ENCODE measurements around the gene TMEM183A. TPM values are rescaled to one million over a fixed set of nuclear protein-coding genes. Genes with fewer than 3 reads are reported as not detected.

The TMEM183A gene, protein sequence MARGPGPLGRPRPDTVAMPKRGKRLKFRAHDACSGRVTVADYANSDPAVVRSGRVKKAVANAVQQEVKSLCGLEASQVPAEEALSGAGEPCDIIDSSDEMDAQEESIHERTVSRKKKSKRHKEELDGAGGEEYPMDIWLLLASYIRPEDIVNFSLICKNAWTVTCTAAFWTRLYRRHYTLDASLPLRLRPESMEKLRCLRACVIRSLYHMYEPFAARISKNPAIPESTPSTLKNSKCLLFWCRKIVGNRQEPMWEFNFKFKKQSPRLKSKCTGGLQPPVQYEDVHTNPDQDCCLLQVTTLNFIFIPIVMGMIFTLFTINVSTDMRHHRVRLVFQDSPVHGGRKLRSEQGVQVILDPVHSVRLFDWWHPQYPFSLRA
- total RNA-seq (2014; rRNA removed) = 119 and 122 TPM in 2 replicates
- Bru-seq, nascent RNA = percentile 89 among the genes with signal in this experiment
- BruChase-seq, experiment 1, labeled RNA remaining after a 6-hour chase = percentile 84 among the genes with signal in this experiment
- BruChase-seq, experiment 2, labeled RNA remaining after a 2-hour chase = percentile 89 among the genes with signal in this experiment
- long read RNA-seq, transcript TMEM183A-201 (8 exons, 3,019 nt) = major isoform, 129 of 259 reads
- long read RNA-seq, partial matches to known transcripts = 52 of 259 reads
- long read RNA-seq, other reads (novel, unspliced or antisense) = 78 of 259 reads

DNA sequence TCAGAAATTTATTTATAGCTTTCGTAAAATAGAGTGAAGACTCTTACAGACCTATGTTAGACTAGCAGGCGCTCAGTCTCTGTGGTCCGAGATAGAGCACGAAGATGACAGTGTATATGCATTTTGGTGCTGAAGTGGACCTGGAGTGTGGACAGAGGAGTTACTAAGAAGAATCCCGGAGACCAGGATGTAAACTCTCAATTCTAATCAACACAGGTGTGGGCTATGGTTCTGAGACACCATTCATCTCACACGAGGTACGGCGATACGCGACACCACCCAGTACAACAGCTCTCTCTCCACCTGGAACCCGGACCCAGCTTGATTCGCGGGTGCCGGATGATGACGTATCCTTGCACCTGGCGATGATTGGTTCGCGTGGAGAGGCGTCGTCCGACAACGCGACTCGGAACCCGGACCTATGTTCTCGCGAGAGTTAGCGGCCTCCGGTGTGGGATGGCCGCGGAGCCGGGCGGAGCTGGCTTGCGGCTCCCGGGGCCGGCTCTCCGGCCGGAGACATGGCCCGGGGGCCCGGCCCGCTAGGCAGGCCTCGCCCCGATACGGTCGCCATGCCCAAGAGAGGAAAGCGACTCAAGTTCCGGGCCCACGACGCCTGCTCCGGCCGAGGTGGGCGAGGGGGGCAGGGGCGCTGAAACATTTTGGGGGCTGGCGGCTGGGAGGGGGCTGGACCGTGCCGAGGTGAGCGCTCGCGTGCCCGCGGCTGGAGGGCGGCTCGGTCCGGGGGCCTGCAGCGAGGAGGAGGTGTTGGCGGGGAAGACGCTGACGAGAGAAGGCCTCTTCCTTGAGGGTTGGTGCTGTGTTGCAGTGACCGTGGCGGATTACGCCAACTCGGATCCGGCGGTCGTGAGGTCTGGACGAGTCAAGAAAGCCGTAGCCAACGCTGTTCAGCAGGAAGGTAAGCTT lies at the start of gene TMEM183A:
TMEM183A (plus strand) TSS at position 427 of the 924 bp plus-strand sequence; CDS start at position 519, 92 bp downstream.
- Histone ChIP-seq H3K9me3 (ENCODE audit: low read length) (no peaks in the 10 kb centered on the region), H3K36me3 (ENCODE audit: low read depth, low read length) (peaks cover 23% of the 10 kb centered on the region), H3K79me2 (ENCODE audit: low read length) (peaks cover 41% of the 10 kb centered on the region), H3K27me3 (ENCODE audit: low read length) (no peaks in the 10 kb centered on the region), H4K20me1 (ENCODE audit: low read length) (peaks cover 11% of the 10 kb centered on the region; the same call in 1 of the 2 replicates), H3K27ac (ENCODE audit: low read length) (peak within 1 kb of the TSS; percentile 66), H2AFZ (ENCODE audit: low read length) (peak within 1 kb of the TSS; percentile 92), H3F3A (ENCODE audit: low read length, unreplicated experiment) (no peaks in the 10 kb centered on the region), H3K4me2 (ENCODE audit: low read length) (peak within 1 kb of the TSS; percentile 85), H3K4me3 (ENCODE audit: low read length) (peak within 1 kb of the TSS; percentile 96), H3K9ac (ENCODE audit: low read length) (peak within 1 kb of the TSS; percentile 89), H3K9me2 (replicated peaks; ENCODE audit: low read length) (no peaks in the 10 kb centered on the region), H3K4me1 (ENCODE audit: insufficient read depth, low read length) (peaks cover 6% of the 10 kb centered on the region)
- CTCF ChIA-PET = interaction anchor here (0.5 kb wide), 1 partner anchor 20 kb away, joined by 3 read pairs; no protein-coding TSS in a partner anchor
- intact Hi-C loops (cut with micrococcal nuclease) = no loop called here
- DNase-seq (peak; percentile 99), ATAC-seq (peak; percentile 96)
- POLR2A ChIA-PET (ENCODE audit: unreplicated experiment) = interaction anchor here (0.6 to 0.8 kb wide), 4 partner anchors 12 to 80 kb away, joined by 3 to 5 read pairs (median 4); no protein-coding TSS in a partner anchor
- TF ChIP-seq, protein P1, sequence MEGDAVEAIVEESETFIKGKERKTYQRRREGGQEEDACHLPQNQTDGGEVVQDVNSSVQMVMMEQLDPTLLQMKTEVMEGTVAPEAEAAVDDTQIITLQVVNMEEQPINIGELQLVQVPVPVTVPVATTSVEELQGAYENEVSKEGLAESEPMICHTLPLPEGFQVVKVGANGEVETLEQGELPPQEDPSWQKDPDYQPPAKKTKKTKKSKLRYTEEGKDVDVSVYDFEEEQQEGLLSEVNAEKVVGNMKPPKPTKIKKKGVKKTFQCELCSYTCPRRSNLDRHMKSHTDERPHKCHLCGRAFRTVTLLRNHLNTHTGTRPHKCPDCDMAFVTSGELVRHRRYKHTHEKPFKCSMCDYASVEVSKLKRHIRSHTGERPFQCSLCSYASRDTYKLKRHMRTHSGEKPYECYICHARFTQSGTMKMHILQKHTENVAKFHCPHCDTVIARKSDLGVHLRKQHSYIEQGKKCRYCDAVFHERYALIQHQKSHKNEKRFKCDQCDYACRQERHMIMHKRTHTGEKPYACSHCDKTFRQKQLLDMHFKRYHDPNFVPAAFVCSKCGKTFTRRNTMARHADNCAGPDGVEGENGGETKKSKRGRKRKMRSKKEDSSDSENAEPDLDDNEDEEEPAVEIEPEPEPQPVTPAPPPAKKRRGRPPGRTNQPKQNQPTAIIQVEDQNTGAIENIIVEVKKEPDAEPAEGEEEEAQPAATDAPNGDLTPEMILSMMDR (conservative IDR thresholded peaks at IDR 0.05; ENCODE audit: low read depth, low read length) = no peak
- TSS peak; percentile 100 for BruUV-seq (replicated peaks)

DNA sequence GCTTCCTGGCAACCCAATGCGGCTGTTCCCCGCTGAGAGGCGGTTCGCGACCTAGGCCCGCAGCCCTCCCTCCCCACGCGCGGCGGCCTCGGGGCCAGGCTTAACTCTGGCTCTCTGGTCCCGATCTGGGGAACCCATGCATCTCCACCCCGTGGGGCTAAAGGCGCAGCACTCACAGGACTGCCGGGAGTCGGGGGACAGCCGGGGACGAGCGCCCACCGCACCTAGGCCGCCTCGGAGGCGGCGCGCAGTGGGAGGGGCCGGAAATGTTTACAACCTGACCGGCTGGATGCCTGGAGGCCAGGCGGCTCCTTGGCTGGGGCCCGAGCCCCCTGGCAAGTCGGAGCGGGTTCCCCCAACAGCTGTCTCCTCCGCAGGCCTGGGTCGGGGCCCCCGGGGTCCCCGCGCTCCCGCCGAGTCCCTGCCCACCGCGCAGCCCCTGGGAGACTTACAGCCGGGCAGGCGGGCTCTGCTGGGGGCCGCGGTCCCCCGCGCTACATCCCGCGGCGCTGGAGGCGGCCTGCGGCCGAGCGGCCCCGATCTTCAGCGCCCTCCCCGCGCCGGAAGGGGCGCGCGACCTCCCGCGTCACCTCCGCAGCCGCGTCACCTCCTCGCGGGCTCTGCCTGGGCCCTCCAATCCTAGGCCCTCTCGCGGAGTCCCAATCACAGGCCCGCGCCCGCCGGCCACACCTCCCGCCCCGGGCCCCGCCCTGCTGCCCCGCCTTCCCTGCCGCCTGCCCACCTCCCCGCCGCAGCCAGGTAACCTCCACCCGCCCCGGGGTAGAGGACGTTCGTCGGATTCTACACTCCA lies 49.2 kb upstream of the TMEM183A start, which contains the start of gene ADIPOR1:
ADIPOR1 (minus strand) TSS at position 580 of the 811 bp plus-strand sequence. CDS start 7,242 bp downstream, outside the sequence.
- peaks cover 51% of the 10 kb centered on the region for H3K79me2 ChIP-seq (ENCODE audit: low read length)
- H3K4me3 ChIP-seq (ENCODE audit: low read length) = peak within 1 kb of the TSS; percentile 96
- H4K20me1 ChIP-seq (ENCODE audit: low read length) = 0 out of 2 replicates have a peak, but pooled peaks cover 24% of the 10 kb centered on the region
- H3K27me3 ChIP-seq (ENCODE audit: low read length) = no peaks in the 10 kb centered on the region
- peak within 1 kb of the TSS; percentile 28 for H3K27ac ChIP-seq (ENCODE audit: low read length)
- H3K36me3 ChIP-seq (ENCODE audit: low read depth, low read length) = peaks cover 10% of the 10 kb centered on the region; the same call in 1 of the 2 replicates
- H3F3A ChIP-seq (ENCODE audit: low read length, unreplicated experiment) = peaks cover 12% of the 10 kb centered on the region
- CTCF ChIA-PET = no interaction called here
- no peaks in the 10 kb centered on the region for H3K9me2 ChIP-seq (replicated peaks; ENCODE audit: low read length)
- ATAC-seq (peak; percentile 91), DNase-seq (peak; percentile 95)
- TF ChIP-seq EZH2 (IDR thresholded peaks at IDR 0.05; ENCODE audit: low read length, unreplicated experiment) (no peak), EZH2phosphoT487 (IDR thresholded peaks at IDR 0.05; ENCODE audit: borderline replicate concordance, low read length) (no peak)
- TF ChIP-seq, protein P1 (conservative IDR thresholded peaks at IDR 0.05; ENCODE audit: low read depth, low read length) = no peak
- peak within 1 kb of the TSS; percentile 94 for H3K9ac ChIP-seq (ENCODE audit: low read length)
- no peaks in the 10 kb centered on the region for H3K9me3 ChIP-seq (ENCODE audit: low read length)
- H3K4me2 ChIP-seq (ENCODE audit: low read length) = peak within 1 kb of the TSS; percentile 91
- peaks cover 52% of the 10 kb centered on the region for H3K4me1 ChIP-seq (ENCODE audit: insufficient read depth, low read length)
- intact Hi-C loops (cut with micrococcal nuclease) = no loop called here
- POLR2A ChIA-PET (ENCODE audit: unreplicated experiment) = no interaction called here
- BruUV-seq (replicated peaks) = no TSS peak
- peak within 1 kb of the TSS; percentile 66 for H2AFZ ChIP-seq (ENCODE audit: low read length)

Measured in PC-3 (cell line).